HL-60 (cell line): ENCODE data around the gene DLG1.

Experiments
- POLR2AphosphoS5 ChIP-seq: IDR thresholded peaks from 2 replicates; pipeline ENCODE4 v1.6.1; 2012; ENCODE audit warnings: low read depth
- SPI1 ChIP-seq: IDR thresholded peaks from 2 replicates; pipeline ENCODE4 v1.6.1; 2012; ENCODE audit warnings: low read depth, mild to moderate bottlenecking, borderline replicate concordance
- TF ChIP-seq, protein P1 (sequence below): IDR thresholded peaks from one replicate; pipeline ENCODE4 v1.5.1; 2011; ENCODE audit warnings: low read length, control low read depth, inconsistent platforms; ENCODE audit not compliant: insufficient read depth

DNA sequence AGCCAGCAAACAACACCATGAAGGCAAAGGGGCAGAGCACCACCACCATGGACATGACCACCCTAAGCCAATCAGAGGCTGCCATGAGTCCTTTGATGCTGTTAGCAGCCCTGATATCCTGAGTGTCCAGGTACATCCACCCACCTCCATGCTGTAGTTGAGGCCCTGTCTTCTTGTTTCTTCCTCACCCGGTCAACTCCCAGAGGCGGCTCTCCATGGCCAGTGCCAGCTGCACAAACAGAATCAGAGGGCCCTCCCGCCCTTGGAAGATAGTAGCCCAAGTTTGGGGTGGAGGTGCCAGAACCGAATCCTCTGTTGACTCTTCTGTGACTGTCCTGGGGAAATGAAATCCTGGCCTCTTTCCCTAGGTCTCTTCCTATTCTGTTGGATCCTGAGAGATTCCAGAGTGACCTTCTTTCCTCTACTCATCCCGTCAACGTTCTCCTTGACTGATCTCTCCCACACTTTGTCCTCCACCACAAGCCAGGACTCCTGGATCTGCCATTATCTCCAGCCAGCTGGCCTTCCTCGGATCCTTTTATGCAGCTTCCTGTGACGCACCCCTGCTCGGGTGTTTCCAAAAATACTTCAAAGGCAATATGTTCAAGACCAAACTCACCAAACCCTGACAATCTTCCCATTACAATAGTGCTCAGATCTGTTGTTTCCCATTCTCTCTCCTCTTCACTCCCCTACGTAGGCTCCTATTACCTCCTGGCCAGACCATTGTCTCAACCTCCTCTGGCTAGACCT is 45.4 kb upstream of the DLG1 start:
- TF ChIP-seq, protein P1, sequence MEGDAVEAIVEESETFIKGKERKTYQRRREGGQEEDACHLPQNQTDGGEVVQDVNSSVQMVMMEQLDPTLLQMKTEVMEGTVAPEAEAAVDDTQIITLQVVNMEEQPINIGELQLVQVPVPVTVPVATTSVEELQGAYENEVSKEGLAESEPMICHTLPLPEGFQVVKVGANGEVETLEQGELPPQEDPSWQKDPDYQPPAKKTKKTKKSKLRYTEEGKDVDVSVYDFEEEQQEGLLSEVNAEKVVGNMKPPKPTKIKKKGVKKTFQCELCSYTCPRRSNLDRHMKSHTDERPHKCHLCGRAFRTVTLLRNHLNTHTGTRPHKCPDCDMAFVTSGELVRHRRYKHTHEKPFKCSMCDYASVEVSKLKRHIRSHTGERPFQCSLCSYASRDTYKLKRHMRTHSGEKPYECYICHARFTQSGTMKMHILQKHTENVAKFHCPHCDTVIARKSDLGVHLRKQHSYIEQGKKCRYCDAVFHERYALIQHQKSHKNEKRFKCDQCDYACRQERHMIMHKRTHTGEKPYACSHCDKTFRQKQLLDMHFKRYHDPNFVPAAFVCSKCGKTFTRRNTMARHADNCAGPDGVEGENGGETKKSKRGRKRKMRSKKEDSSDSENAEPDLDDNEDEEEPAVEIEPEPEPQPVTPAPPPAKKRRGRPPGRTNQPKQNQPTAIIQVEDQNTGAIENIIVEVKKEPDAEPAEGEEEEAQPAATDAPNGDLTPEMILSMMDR = no peak
- TF ChIP-seq POLR2AphosphoS5 (no peak), SPI1 (no peak)
